Thyroid gland (tissue), 4 donors: Measurements from ENCODE around the gene PCDHGA11. TPM values are rescaled to one million over a fixed set of nuclear protein-coding genes. Genes with fewer than 3 reads are reported as not detected.
"Not testable (repeated sequence)": the region's sequence is repeated elsewhere in the genome, so short reads cannot be mapped to it uniquely, and the experiment has no call there.

Source experiments
- DNase-seq, 2 donors: peaks; one replicate each; pipeline ENCODE4 v3.0.0-alpha.2; 2019
- H3K27ac ChIP-seq, 3 donors: fragments of 200-600 bp; sonication (generic); 1 replicate in 2 of 3; 2 replicates in 1 of 3; pipeline ENCODE4 v1.5.1; 2016 to 2019; ENCODE audit warnings: mild to moderate bottlenecking in 1 of 3, moderate library complexity in 1 of 3
- H3K27me3 ChIP-seq: fragments of 200-600 bp; sonication (generic); one replicate; pipeline ENCODE4 v1.5.1; 2019
- H3K36me3 ChIP-seq, 2 donors: fragments of 200-600 bp; sonication (generic); one replicate each; pipeline ENCODE4 v1.5.1; 2016 to 2019
- H3K4me1 ChIP-seq, 2 donors: fragments of 200-600 bp; sonication (generic); one replicate each; pipeline ENCODE4 v1.5.1; 2017 to 2019
- H3K4me3 ChIP-seq, 3 donors: fragments of 200-600 bp; sonication (generic); replicated peaks in 1 of 3; 1 replicate in 2 of 3; 2 replicates in 1 of 3; pipeline ENCODE4 v1.5.1; 2016; ENCODE audit warnings: mild to moderate bottlenecking in 1 of 3
- H3K9me3 ChIP-seq: fragments of 200-600 bp; sonication (generic); one replicate; pipeline ENCODE4 v1.5.1; 2017
- POLR2A ChIP-seq, 2 donors: fragments of 450-650 bp; IDR thresholded peaks; one replicate each; pipeline ENCODE4 v1.6.1; 2017; ENCODE audit warnings: antibody characterized with exemption in 2 of 2, mild to moderate bottlenecking in 2 of 2, moderate library complexity in 1 of 2
- WGBS, 2 donors: methylation state at CpG; one replicate each; pipeline ENCODE4 v1.1.5; 2017; 5-methylcytosine and 5-hydroxymethylcytosine counted together
- intact Hi-C: fragments of 100-400 bp; cut with DNase I; formaldehyde crosslinking; loops from one replicate; pipeline ENCODE4 v1.15.1; 2023
- total RNA-seq, 4 donors: library from RNA; depleted of rRNA; stranded (reverse); fragments of >200 nt; gene quantifications; one replicate each; pipeline ENCODE4 v1.2.3, GENCODE V29; 2016
- TF ChIP-seq, protein P1 (sequence below), 6 experiments: fragments of 200-600 bp in 3 of 6; fragments of 450-650 bp in 3 of 6; sonication (generic) in 3 of 6; IDR thresholded peaks; one replicate each; pipeline ENCODE4 v1.5.1; 2016 to 2019; ENCODE audit warnings: antibody characterized with exemption in 6 of 6, mild to moderate bottlenecking in 2 of 6, inconsistent platforms in 1 of 6, moderate library complexity in 1 of 6

PCDHGA11 gene
- total RNA-seq, 4 donors from 2014 or later, result 8.0 to 9.5 (median 8.2) TPM

DNA sequence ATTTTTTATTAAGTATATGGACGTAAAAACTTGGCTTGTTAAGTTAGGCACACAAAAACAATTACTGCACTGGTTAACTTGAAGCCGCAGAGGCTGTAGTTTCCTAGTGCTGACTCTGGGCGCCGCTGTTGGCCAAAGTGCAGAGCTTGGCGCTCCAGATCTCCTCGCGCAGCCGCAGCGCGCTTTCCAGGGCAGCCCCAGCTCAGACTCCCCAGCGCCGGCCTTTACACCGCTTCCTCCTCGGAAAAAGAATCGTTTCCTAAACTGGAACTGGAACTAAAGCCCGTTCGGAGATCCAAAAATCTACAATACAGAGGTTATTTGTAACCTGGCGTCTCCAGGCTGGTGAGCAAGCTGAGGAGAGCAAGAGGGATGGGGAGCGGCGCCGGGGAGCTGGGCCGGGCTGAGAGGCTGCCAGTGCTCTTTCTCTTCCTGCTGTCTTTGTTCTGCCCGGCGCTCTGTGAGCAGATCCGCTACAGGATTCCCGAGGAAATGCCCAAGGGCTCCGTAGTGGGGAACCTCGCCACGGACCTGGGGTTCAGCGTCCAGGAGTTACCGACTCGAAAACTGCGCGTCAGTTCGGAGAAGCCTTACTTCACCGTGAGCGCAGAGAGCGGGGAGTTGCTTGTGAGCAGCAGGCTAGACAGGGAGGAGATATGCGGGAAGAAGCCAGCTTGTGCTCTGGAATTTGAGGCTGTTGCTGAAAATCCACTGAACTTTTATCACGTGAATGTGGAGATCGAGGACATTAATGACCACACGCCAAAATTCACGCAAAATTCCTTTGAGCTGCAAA, 22.9 kb upstream of the PCDHGA11 start, which contains the start of gene PCDHGB5:
PCDHGB5 (plus strand) TSS at position 192 of the 796 bp plus-strand sequence; CDS start at position 373, 181 bp downstream.
- DNase-seq, result peak; percentile 57 to 65
- peak within 1 kb of the TSS in 1 of 3 donors; percentile 13 for H3K4me3 ChIP-seq
- H3K27ac ChIP-seq, H3K27me3 ChIP-seq, H3K4me1 ChIP-seq, H3K9me3 ChIP-seq, H3K36me3 ChIP-seq, intact Hi-C loops: not testable (repeated sequence)
- 8 to 11% methylated on average over 21 of the region's 43 CpGs for WGBS, 2 donors
- TF ChIP-seq, protein P1, sequence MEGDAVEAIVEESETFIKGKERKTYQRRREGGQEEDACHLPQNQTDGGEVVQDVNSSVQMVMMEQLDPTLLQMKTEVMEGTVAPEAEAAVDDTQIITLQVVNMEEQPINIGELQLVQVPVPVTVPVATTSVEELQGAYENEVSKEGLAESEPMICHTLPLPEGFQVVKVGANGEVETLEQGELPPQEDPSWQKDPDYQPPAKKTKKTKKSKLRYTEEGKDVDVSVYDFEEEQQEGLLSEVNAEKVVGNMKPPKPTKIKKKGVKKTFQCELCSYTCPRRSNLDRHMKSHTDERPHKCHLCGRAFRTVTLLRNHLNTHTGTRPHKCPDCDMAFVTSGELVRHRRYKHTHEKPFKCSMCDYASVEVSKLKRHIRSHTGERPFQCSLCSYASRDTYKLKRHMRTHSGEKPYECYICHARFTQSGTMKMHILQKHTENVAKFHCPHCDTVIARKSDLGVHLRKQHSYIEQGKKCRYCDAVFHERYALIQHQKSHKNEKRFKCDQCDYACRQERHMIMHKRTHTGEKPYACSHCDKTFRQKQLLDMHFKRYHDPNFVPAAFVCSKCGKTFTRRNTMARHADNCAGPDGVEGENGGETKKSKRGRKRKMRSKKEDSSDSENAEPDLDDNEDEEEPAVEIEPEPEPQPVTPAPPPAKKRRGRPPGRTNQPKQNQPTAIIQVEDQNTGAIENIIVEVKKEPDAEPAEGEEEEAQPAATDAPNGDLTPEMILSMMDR (IDR thresholded peaks at IDR 0.05), result peak in 5 of 6 experiments; percentile 18 to 66 (median 61)

DNA sequence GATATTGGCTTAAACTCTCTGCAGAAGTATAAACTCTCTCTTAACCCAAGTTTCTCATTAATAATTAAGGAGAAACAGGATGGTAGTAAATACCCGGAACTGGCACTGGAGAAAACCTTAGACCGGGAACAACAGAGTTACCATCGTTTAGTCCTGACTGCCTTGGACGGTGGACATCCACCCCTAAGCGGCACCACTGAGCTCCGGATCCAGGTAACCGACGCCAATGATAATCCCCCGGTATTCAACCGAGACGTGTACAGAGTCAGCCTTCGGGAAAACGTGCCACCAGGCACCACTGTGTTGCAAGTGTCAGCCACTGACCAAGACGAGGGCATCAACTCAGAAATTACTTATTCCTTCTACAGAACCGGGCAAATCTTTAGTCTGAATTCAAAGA, 22.2 kb upstream of the PCDHGA11 start:
- intact Hi-C loops, result no loop called here
- TF ChIP-seq, protein P1 (IDR thresholded peaks at IDR 0.05), result no peak
- TF ChIP-seq POLR2A (IDR thresholded peaks at IDR 0.05), result no peak
- H3K27me3 ChIP-seq, result no peaks in the 10 kb centered on the region
- peaks cover 4 to 7% of the 10 kb centered on the region in 2 donors for H3K4me1 ChIP-seq
- H3K36me3 ChIP-seq, result no peaks in the 10 kb centered on the region
- no peak overlapping the region for H3K27ac ChIP-seq
- H3K4me3 ChIP-seq, result no peak overlapping the region
- no peaks in the 10 kb centered on the region for H3K9me3 ChIP-seq
- WGBS, 2 donors, result 18 to 22% methylated on average over 15 of the region's 15 CpGs
- no peak for DNase-seq

DNA sequence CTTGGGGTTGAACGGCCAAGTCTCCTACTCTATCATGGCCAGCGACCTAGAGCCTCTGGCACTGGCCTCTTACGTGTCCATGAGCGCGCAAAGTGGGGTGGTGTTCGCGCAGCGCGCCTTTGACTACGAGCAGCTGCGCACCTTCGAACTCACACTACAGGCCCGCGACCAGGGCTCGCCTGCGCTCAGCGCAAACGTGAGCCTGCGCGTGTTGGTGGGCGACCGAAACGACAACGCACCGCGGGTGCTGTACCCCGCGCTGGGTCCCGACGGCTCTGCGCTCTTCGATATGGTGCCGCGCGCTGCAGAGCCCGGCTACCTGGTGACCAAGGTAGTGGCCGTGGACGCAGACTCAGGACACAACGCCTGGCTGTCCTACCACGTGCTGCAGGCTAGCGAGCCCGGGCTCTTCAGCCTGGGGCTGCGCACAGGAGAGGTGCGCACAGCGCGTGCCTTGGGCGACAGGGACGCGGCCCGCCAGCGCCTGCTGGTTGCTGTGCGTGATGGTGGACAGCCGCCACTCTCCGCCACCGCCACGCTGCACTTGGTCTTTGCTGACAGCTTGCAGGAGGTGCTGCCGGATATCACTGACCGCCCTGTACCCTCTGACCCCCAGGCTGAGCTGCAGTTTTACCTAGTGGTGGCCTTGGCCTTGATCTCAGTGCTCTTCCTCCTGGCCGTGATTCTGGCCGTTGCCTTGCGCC, 21.1 kb upstream of the PCDHGA11 start:
- Histone ChIP-seq H3K27me3 (no peaks in the 10 kb centered on the region), H3K4me3 (no peak overlapping the region), H3K27ac (no peak overlapping the region), H3K9me3 (no peaks in the 10 kb centered on the region), H3K36me3 (no peaks in the 10 kb centered on the region), H3K4me1 (peaks cover 4 to 7% of the 10 kb centered on the region in 2 donors)
- DNase-seq, result no peak
- WGBS, 2 donors, result 16 to 34% methylated on average over 10 to 20 of the region's 61 CpGs
- intact Hi-C loops, result no loop called here
- TF ChIP-seq POLR2A (IDR thresholded peaks at IDR 0.05), result no peak
- TF ChIP-seq, protein P1 (IDR thresholded peaks at IDR 0.05), result no peak

DNA sequence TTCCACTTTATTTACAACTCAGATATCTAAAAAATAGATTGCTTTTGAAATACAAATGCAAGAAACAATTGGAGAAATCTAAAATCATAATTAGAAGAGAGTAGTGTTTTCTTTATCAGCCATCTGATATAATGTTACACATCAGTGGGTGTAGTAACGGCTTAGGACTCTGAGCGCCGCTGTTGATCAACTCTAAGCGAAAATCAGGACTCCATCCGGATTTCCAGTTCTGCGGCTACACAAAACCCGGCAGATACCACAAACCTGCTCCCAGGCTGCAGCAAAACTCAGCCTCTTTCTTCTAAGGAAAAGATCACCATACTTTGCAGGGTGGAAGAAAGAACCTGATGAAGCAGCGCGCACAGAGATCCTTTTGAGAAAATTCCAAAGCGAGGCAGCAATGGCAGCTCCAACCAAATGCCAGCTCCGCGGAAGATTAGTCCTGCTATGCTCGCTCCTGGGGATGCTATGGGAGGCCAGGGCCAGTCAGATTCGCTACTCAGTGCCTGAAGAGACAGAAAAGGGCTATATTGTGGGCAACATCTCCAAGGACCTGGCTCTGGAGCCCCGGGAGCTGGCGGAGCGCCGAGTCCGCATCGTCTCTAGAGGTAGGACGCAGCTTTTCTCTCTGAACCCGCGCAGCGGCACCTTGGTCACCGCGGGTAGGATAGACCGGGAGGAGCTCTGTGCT, 18.2 kb upstream of the PCDHGA11 start, which contains the start of gene PCDHGA9:
PCDHGA9 (plus strand) TSS at position 226 of the 691 bp plus-strand sequence; CDS start at position 401, 175 bp downstream.
- DNase-seq, result peak in 1 of 2 donors; percentile 44
- H3K27ac ChIP-seq, result no peak within 1 kb of the TSS

More for the DNA sequence above, 18.2 kb upstream of the PCDHGA11 start, which contains the start of gene PCDHGA9:
- H3K4me3 ChIP-seq, result peak within 1 kb of the TSS in 1 of 3 donors; percentile 19
- no peaks in the 10 kb centered on the region for H3K27me3 ChIP-seq
- H3K4me1 ChIP-seq, result peaks cover 4 to 7% of the 10 kb centered on the region in 2 donors
- H3K36me3 ChIP-seq, result no peaks in the 10 kb centered on the region
- H3K9me3 ChIP-seq, result no peaks in the 10 kb centered on the region
- TF ChIP-seq POLR2A (IDR thresholded peaks at IDR 0.05), result no peak
- TF ChIP-seq, protein P1 (IDR thresholded peaks at IDR 0.05), result peak in 3 of 6 experiments; percentile 20 to 45 (median 35)
- WGBS, 2 donors, result 13 to 16% methylated on average over 27 of the region's 27 CpGs
- intact Hi-C loops, result no loop called here
